Stimulated activated CD8-positive, alpha-beta memory T cell treated with anti-CD3 and anti-CD28 coated beads, Interleukin-4, amount 100 ng/mL, for 4 hours (primary cell): ENCODE data around the gene CA7.

Experiments
- DNase-seq, 2 donors: peaks; one replicate each; pipeline ENCODE4 v3.0.0-alpha.2; 2020; ENCODE audit warnings: low read depth in 2 of 2, low spot score in 1 of 2

CA7 gene

GRCh38 chr16:66872943-66873684 is 28.9 kb downstream of the CA7 start:
- DNase-seq: peak; percentile 64 to 80

GRCh38 chr16:66873685-66874055 is 29.5 kb downstream of the CA7 start:
- no peak for DNase-seq

GRCh38 chr16:66874079-66874775 is 30.0 kb downstream of the CA7 start:
- DNase-seq: no peak

GRCh38 chr16:66878067-66878466 is 33.9 kb downstream of the CA7 start:
- DNase-seq: peak in 1 of 2 donors; percentile 27

- peak; percentile 76 to 79 for DNase-seq
Measured at GRCh38 chr16:66880288-66881013, 36.2 kb downstream of the CA7 start, which contains the start of gene PDP2. Gene PDP2, plus strand, starts transcription at chr16:66880515. Its CDS starts 3,770 bp downstream, at chr16:66884285.

GRCh38 chr16:66881014-66881417 is 36.8 kb downstream of the CA7 start:
- no peak for DNase-seq

- DNase-seq: no peak
Measured at GRCh38 chr16:66881560-66881959, 37.3 kb downstream of the CA7 start.

GRCh38 chr16:66881964-66882508 is 37.8 kb downstream of the CA7 start:
- DNase-seq: no peak

GRCh38 chr16:66882702-66883101 is 38.5 kb downstream of the CA7 start:
- no peak for DNase-seq

- no peak for DNase-seq
Measured at GRCh38 chr16:66885491-66885890, 41.3 kb downstream of the CA7 start.

- no peak for DNase-seq
Measured at GRCh38 chr16:66886321-66886720, 42.1 kb downstream of the CA7 start.

- DNase-seq: no peak
Measured at GRCh38 chr16:66886914-66887313, 42.7 kb downstream of the CA7 start.

- DNase-seq: no peak
Measured at GRCh38 chr16:66888647-66889615, 44.7 kb downstream of the CA7 start.

GRCh38 chr16:66889622-66890021 is 45.4 kb downstream of the CA7 start:
- no peak for DNase-seq

- DNase-seq: no peak
Measured at GRCh38 chr16:66890799-66891198, 46.6 kb downstream of the CA7 start.

GRCh38 chr16:66891360-66891759 is 47.1 kb downstream of the CA7 start:
- DNase-seq: no peak

GRCh38 chr16:66891797-66892196 is 47.6 kb downstream of the CA7 start:
- DNase-seq: no peak

- DNase-seq: no peak
Measured at GRCh38 chr16:66894055-66894454, 49.8 kb downstream of the CA7 start.

- DNase-seq: peak in 1 of 2 donors; percentile 29
Measured at GRCh38 chr16:66894948-66895688, 50.9 kb downstream of the CA7 start.

- no peak for DNase-seq
Measured at GRCh38 chr16:66895689-66895979, 51.4 kb downstream of the CA7 start.
